GM12873 (cell line): ENCODE data around the gene HMOX1.

Source experiments
- TF ChIP-seq, protein P1 (sequence below): IDR thresholded peaks from 2 replicates; pipeline ENCODE4 v1.5.1; 2012; ENCODE audit warnings: low read depth, mild to moderate bottlenecking, moderate library complexity, low read length, control low read depth; ENCODE audit not compliant: insufficient read depth; ENCODE audit errors: missing control alignments

Gene HMOX1

DNA sequence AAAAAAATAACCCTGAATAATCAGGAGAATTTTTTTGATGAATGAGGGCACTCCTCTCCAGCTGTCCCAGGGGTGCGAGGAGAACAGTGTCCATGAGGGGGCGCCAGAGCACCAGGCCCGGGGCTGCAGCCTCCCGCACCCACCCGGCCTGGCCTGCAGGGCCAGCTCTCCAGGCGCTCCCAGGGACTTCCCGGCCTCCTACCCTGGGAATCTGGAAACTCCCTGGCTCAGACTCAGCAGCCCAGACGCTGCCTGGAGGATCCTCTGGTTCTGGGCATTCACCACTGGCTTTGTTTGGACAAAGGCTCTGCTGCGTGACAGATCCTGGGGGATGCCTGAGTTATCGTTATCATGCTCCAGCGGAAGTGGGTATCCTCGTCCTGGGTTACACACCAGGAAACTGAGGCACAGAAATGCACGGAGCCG, 50.0 kb downstream of the HMOX1 start:
- TF ChIP-seq, protein P1, sequence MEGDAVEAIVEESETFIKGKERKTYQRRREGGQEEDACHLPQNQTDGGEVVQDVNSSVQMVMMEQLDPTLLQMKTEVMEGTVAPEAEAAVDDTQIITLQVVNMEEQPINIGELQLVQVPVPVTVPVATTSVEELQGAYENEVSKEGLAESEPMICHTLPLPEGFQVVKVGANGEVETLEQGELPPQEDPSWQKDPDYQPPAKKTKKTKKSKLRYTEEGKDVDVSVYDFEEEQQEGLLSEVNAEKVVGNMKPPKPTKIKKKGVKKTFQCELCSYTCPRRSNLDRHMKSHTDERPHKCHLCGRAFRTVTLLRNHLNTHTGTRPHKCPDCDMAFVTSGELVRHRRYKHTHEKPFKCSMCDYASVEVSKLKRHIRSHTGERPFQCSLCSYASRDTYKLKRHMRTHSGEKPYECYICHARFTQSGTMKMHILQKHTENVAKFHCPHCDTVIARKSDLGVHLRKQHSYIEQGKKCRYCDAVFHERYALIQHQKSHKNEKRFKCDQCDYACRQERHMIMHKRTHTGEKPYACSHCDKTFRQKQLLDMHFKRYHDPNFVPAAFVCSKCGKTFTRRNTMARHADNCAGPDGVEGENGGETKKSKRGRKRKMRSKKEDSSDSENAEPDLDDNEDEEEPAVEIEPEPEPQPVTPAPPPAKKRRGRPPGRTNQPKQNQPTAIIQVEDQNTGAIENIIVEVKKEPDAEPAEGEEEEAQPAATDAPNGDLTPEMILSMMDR = peak; percentile 74

DNA sequence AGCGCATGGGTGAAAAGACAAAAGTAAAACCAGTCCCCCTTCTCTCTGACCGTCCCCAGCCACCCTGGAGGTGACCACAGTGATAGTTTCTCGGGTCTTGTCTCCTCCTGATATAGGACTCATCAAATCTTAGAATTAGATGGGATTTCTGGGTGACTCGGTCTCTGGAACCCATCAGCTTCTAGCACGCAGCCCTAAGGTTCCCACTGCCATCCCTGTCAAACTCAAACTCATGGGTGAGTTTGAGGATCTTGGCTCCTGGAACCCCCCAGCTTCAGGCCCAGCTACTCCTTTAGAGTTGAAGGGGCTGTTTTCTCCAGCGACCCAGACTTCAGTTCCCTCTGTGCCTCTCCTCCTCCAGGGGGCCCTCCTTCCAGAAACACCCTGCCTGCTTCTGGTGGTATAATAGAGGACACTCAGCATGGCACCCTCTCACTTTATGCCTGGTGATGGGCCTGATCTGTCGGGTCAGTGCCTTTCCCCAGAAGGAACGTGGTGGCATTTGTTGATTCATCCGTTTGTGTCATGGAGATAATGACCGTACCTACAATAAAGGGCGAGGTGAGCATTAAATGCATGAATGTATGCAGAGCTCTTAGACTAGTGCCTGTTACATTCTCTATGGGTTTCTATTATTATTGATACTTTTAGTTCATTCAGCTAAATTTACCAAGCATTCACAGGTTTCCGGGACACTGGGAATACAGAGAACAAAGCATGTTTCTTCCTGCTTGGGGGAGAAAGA, 50.8 kb downstream of the HMOX1 start:
- TF ChIP-seq, protein P1 = no peak

DNA sequence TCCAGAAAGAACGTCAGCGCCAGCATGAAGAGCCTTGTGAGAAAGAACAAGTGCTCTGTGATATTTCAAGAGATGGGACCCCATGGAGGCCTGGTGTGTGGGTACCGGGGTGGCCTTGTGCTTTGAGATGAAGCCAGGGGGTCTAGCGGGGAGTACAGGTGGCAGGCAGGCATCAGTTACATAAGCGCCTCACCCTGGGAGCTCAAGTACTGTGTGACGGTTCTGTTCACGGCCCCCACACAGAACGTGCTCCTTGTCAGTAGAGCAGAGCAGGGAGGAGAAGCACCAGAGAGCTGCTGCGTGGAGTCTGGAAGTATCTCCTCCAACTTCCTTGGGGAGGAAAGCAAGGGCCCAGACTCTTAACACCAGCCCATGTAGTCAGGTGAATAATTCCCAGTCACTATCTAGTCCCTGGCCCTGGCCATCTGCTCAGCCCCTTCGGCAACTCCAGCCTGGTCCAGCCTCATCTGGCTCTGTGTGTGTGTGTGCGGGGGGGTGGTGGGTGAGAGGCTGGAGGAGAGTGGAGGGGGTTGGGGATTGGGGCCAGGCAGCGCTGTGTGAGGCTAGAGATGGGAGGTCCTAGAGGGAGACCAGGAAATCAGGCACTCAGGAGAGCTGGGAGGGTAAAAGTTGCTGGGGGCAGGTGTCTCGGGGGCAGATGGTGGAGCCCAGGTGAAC, 51.5 kb downstream of the HMOX1 start:
- TF ChIP-seq, protein P1 = no peak

DNA sequence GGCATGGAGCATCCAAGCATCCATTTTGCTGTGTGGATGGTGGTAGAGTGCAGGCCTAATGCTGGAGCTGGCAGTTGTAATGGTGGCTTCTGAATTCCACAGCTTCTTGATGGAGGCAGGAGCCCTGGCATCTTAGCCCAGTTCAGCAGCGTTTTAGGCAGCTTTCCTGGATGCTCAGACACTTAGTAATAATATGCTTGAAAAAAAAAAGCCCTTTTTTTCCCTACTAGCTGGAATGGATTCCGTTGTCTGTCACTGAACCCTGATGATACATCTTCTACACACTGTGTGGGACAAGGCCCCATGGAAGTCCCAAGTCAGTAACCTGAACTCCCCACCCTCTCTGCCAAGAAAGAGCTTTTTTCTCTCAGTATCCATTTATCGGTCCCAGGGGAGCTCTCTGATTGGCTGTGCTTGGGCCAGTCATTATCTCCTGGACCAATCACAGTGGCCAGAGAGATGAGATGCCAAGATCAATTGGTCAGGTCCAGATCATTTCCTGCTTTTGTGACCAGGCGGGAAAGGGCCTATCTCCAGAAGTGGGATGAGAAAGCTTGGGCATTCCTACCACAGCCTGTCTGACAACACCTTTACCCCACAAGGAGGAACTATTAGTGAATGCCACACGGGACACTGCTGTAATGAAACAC, 53.3 kb downstream of the HMOX1 start:
- TF ChIP-seq, protein P1 = no peak

DNA sequence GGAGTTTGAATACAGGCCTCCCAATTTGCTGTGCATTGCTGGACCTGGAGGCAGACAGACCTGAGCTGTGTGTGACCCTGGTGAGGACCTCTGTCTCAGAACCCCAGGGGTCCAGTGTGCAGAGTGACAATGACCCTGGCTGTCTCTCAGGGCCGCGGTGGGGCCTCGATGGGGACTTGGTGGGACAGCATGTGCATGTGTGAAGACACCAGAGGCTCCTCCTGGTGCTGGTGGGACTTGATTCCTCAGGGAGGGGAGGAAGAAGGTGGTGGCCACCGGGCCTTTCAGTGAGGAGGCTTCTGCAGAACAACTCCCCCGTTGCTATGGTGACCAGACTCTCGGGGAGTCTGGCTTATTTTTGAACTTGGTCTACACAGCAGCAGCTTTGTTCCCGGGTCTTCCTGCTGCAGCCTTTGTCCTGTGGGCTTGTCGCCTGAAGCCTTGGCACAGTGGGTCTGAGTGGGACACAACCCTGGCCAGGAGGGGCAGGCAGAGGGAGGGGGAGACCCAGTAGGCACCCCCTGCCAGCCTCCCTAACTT, 54.4 kb downstream of the HMOX1 start:
- TF ChIP-seq, protein P1 = no peak

DNA sequence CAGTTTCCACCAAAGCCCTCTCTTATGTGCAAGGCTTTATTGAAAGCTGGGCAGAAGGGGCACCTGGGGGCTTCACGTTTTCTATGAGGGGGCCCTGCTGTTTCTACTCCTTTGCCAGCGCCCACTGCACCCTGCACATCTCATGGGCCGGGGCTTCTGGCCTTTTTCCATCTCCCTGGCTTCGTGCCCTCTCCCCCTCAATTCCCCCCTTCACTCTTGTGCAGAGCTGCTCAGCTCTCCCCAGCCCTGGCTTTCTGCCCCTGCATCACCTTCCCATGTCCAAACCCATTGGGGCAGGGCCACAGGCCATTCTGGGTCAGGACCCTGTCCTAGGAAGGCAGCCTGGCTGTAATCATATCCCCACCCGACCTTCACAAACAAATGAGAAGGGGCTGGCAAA, 55.5 kb downstream of the HMOX1 start:
- TF ChIP-seq, protein P1 = no peak

DNA sequence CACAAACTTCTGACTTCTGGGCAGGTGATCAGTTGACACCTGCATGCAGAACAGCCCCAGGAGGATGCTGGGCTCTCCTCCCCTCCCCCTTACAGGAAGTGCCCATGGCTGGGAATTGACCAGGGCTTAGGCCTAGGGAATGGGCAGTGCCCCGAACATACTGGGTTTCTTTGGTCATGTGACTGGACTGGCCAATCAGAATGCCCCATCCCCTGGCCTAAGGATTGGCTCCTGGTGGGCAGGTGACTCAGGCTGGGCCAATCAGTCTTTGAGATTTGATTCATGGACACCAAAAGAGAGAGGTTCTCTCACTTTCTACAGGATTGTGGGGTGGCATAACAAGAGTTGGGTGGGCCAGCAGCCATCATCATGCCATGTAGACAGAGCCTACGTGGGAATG, 56.2 kb downstream of the HMOX1 start:
- TF ChIP-seq, protein P1 = no peak
